Neural progenitor cell (in vitro differentiated cells): ENCODE measurements around the gene OR51F2. TPM values are rescaled to one million over a fixed set of nuclear protein-coding genes. Genes with fewer than 3 reads are reported as not detected.
"Not testable (repeated sequence)": the region's sequence is repeated elsewhere in the genome, so short reads cannot be mapped to it uniquely, and the experiment has no call there.

ENCODE experiments used
- DNase-seq: peaks from one replicate; pipeline ENCODE4 v3.0.0-alpha.2; 2016; ENCODE audit warnings: low spot score
- H2AFZ ChIP-seq: fragments of 200-600 bp; sonication (generic); replicated peaks from 2 replicates; pipeline ENCODE4 v1.6.1; 2016; ENCODE audit warnings: antibody characterized with exemption
- H3F3A ChIP-seq: fragments of 200-600 bp; sonication (generic); 2 replicates; pipeline ENCODE4 v1.6.1; 2016; ENCODE audit warnings: antibody characterized with exemption, low read depth
- H3K27ac ChIP-seq: fragments of 200-600 bp; sonication (generic); 2 replicates; pipeline ENCODE4 v1.5.1; 2016; ENCODE audit warnings: mild to moderate bottlenecking
- H3K27me3 ChIP-seq: fragments of 200-600 bp; sonication (generic); 2 replicates; pipeline ENCODE4 v1.6.1; 2016; ENCODE audit warnings: mild to moderate bottlenecking, moderate library complexity
- H3K36me3 ChIP-seq: fragments of 200-600 bp; sonication (generic); 2 replicates; pipeline ENCODE4 v1.5.1; 2016
- H3K4me1 ChIP-seq: fragments of 200-600 bp; sonication (generic); 2 replicates; pipeline ENCODE4 v1.6.1; 2016; ENCODE audit warnings: mixed run types
- H3K4me2 ChIP-seq: fragments of 200-600 bp; sonication (generic); 2 replicates; pipeline ENCODE4 v1.6.1; 2016
- H3K4me3 ChIP-seq: fragments of 200-600 bp; sonication (generic); 2 replicates; pipeline ENCODE4 v1.5.1; 2016
- H3K79me2 ChIP-seq: fragments of 200-600 bp; sonication (generic); 2 replicates; pipeline ENCODE4 v1.6.1; 2016; ENCODE audit warnings: low read depth
- H3K9ac ChIP-seq: fragments of 200-600 bp; sonication (generic); 2 replicates; pipeline ENCODE4 v1.6.1; 2016
- H3K9me3 ChIP-seq: fragments of 200-600 bp; sonication (generic); 2 replicates; pipeline ENCODE4 v1.5.1; 2016; ENCODE audit warnings: low read depth
- H4K20me1 ChIP-seq: fragments of 200-600 bp; sonication (generic); 2 replicates; pipeline ENCODE4 v1.6.1; 2016; ENCODE audit warnings: low read depth
- H3K27ac Mint-ChIP-seq: 3 replicates; pipeline ENCODE4 v1.8.0; 2021; ENCODE audit warnings: mixed read lengths
- H3K27me3 Mint-ChIP-seq: 2 replicates; pipeline ENCODE4 v1.8.0; 2022; ENCODE audit warnings: low read depth, mild to moderate bottlenecking, inconsistent platforms, moderate library complexity, mixed read lengths; ENCODE audit not compliant: insufficient read depth
- H3K36me3 Mint-ChIP-seq: 3 replicates; pipeline ENCODE4 v1.8.0; 2021; ENCODE audit warnings: mixed read lengths
- H3K4me1 Mint-ChIP-seq: 3 replicates; pipeline ENCODE4 v1.8.0; 2021; ENCODE audit warnings: mixed read lengths
- H3K4me3 Mint-ChIP-seq: 3 replicates; pipeline ENCODE4 v1.8.0; 2021; ENCODE audit warnings: mild to moderate bottlenecking, moderate library complexity, mixed read lengths
- H3K9me3 Mint-ChIP-seq: 3 replicates; pipeline ENCODE4 v1.8.0; 2020; ENCODE audit warnings: mixed read lengths
- EZH2 ChIP-seq: fragments of 200-600 bp; sonication (generic); IDR thresholded peaks from 2 replicates; pipeline ENCODE4 v1.6.1; 2017; ENCODE audit warnings: antibody characterized with exemption, mild to moderate bottlenecking, moderate library complexity
- EZH2phosphoT487 ChIP-seq: fragments of 200-600 bp; sonication (generic); IDR thresholded peaks from 2 replicates; pipeline ENCODE4 v1.6.1; 2017; ENCODE audit warnings: antibody characterized with exemption
- total RNA-seq: library from RNA; depleted of rRNA; stranded (reverse); fragments of >200 nt; gene quantifications from 2 replicates; pipeline ENCODE4 v1.2.3, GENCODE V29; 2015; ENCODE audit warnings: low replicate concordance
- TF ChIP-seq, protein P1 (sequence below): fragments of 200-600 bp; sonication (generic); IDR thresholded peaks from 2 replicates; pipeline ENCODE4 v1.5.1; 2017; ENCODE audit warnings: antibody characterized with exemption, mild to moderate bottlenecking

OR51F2 gene, protein sequence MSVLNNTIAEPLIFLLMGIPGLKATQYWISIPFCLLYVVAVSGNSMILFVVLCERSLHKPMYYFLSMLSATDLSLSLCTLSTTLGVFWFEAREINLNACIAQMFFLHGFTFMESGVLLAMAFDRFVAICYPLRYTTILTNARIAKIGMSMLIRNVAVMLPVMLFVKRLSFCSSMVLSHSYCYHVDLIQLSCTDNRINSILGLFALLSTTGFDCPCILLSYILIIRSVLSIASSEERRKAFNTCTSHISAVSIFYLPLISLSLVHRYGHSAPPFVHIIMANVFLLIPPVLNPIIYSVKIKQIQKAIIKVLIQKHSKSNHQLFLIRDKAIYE
- total RNA-seq = not detected in 2 replicates

DNA sequence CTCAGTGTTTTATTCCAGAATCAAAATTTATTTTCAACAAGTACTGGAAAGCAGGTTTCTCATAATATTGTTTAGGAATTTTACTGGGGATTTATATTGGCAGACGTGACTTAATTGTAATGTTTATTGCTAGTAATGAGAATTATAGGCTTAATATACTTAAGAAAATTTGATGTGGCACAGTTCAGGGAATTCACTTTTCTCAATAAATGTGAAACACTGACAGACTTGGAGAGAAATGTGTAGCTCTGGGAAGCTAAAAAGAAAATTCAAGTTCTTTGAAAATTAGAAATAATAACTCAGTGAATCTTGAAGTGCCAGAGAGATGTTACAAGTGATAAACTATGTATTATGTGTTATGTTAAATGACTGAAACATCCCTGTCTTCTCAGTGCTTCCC is at the start of gene OR51F2:
Gene OR51F2 (plus strand): TSS at position 301 of the 400 bp plus-strand sequence. CDS start 101 bp downstream, outside the sequence.
- H3K9me3 Mint-ChIP-seq = no peaks in the 10 kb centered on the region
- no peaks in the 10 kb centered on the region for H4K20me1 ChIP-seq
- no peak within 1 kb of the TSS for H3K27ac Mint-ChIP-seq
- H3K27ac ChIP-seq = no peak within 1 kb of the TSS
- no peak within 1 kb of the TSS for H2AFZ ChIP-seq
- no peaks in the 10 kb centered on the region for H3F3A ChIP-seq
- H3K27me3 ChIP-seq = no peaks in the 10 kb centered on the region
- no peaks in the 10 kb centered on the region for H3K36me3 ChIP-seq
- no peaks in the 10 kb centered on the region for H3K4me1 ChIP-seq
- DNase-seq = no peak
- H3K9ac ChIP-seq = no peak within 1 kb of the TSS
- no peaks in the 10 kb centered on the region for H3K79me2 ChIP-seq
- H3K36me3 Mint-ChIP-seq = no peaks in the 10 kb centered on the region
- H3K4me3 Mint-ChIP-seq = no peak within 1 kb of the TSS
- no peaks in the 10 kb centered on the region for H3K9me3 ChIP-seq
- TF ChIP-seq EZH2phosphoT487 = no peak
- TF ChIP-seq, protein P1, sequence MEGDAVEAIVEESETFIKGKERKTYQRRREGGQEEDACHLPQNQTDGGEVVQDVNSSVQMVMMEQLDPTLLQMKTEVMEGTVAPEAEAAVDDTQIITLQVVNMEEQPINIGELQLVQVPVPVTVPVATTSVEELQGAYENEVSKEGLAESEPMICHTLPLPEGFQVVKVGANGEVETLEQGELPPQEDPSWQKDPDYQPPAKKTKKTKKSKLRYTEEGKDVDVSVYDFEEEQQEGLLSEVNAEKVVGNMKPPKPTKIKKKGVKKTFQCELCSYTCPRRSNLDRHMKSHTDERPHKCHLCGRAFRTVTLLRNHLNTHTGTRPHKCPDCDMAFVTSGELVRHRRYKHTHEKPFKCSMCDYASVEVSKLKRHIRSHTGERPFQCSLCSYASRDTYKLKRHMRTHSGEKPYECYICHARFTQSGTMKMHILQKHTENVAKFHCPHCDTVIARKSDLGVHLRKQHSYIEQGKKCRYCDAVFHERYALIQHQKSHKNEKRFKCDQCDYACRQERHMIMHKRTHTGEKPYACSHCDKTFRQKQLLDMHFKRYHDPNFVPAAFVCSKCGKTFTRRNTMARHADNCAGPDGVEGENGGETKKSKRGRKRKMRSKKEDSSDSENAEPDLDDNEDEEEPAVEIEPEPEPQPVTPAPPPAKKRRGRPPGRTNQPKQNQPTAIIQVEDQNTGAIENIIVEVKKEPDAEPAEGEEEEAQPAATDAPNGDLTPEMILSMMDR = no peak
- no peak for TF ChIP-seq EZH2
- H3K4me1 Mint-ChIP-seq = no peaks in the 10 kb centered on the region
- H3K27me3 Mint-ChIP-seq = no peaks in the 10 kb centered on the region
- no peak within 1 kb of the TSS for H3K4me3 ChIP-seq
- no peak within 1 kb of the TSS for H3K4me2 ChIP-seq

DNA sequence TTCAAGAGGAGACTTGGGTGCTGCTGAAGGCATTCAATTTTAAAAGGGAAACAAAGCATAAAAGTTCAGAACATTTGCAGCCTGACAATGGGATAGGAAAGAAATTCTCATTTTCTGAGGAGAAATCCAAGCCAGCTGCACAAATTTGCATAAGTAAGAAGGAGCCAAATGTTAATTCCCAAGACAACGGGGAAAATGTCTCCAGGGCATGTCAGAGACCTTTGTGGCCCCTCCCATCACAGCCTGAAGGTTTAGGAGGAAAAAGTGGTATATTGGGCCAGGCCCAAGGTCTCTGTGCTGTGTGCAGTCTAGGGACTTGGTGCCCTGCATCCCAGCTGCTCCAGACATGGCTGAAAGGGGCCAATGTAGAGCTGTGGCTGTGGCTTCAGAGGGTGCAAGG is 38.7 kb upstream of the OR51F2 start:
- TF ChIP-seq EZH2 = no peak
- Histone ChIP-seq H3K9me3 (no peaks in the 10 kb centered on the region), H2AFZ (no peak overlapping the region), H3F3A (no peaks in the 10 kb centered on the region), H3K27ac (no peak overlapping the region), H3K4me2 (no peak overlapping the region), H4K20me1 (no peaks in the 10 kb centered on the region), H3K79me2 (no peaks in the 10 kb centered on the region), H3K36me3 (no peaks in the 10 kb centered on the region), H3K4me3 (no peak overlapping the region), H3K4me1 (no peaks in the 10 kb centered on the region), H3K9ac (no peak overlapping the region), H3K27me3 (no peaks in the 10 kb centered on the region)
- Mint-ChIP-seq H3K4me1 (no peaks in the 10 kb centered on the region), H3K9me3 (peaks cover 12% of the 10 kb centered on the region), H3K4me3 (no peak overlapping the region), H3K27me3 (no peaks in the 10 kb centered on the region), H3K27ac (no peak overlapping the region), H3K36me3 (no peaks in the 10 kb centered on the region)
- DNase-seq = no peak

DNA sequence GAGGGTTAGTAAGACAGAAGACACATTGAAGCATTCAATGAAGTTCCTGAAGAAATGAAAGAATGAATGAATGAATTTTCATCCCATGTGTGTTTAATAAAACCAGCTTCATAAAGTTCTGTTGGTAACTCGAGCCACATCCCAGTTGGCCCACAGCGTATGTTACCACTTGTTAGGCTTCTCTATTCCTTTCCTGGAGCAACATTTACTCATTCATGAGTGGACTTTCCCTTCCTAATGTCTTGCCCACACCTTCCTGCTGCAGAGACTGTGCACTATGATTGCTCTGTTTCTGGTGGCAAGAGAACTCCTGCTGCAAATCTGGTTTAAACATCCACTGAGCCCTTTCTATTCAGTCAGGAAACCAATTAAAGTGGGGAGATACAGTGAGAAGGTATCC is 23.9 kb upstream of the OR51F2 start:
- Mint-ChIP-seq H3K27me3 (no peaks in the 10 kb centered on the region), H3K36me3 (no peaks in the 10 kb centered on the region), H3K4me1 (peaks cover 3% of the 10 kb centered on the region), H3K9me3 (no peaks in the 10 kb centered on the region), H3K4me3 (no peak overlapping the region), H3K27ac (no peak overlapping the region)
- Histone ChIP-seq H3K27me3 (no peaks in the 10 kb centered on the region), H3F3A (no peaks in the 10 kb centered on the region), H4K20me1 (no peaks in the 10 kb centered on the region), H2AFZ (no peak overlapping the region), H3K4me2 (no peak overlapping the region), H3K9ac (no peak overlapping the region), H3K4me1 (no peaks in the 10 kb centered on the region), H3K9me3 (no peaks in the 10 kb centered on the region), H3K27ac (no peak overlapping the region), H3K36me3 (no peaks in the 10 kb centered on the region), H3K79me2 (no peaks in the 10 kb centered on the region), H3K4me3 (no peak overlapping the region)
- DNase-seq = no peak
- TF ChIP-seq, protein P1 = no peak
- no peak for TF ChIP-seq EZH2
- TF ChIP-seq EZH2phosphoT487 = no peak

DNA sequence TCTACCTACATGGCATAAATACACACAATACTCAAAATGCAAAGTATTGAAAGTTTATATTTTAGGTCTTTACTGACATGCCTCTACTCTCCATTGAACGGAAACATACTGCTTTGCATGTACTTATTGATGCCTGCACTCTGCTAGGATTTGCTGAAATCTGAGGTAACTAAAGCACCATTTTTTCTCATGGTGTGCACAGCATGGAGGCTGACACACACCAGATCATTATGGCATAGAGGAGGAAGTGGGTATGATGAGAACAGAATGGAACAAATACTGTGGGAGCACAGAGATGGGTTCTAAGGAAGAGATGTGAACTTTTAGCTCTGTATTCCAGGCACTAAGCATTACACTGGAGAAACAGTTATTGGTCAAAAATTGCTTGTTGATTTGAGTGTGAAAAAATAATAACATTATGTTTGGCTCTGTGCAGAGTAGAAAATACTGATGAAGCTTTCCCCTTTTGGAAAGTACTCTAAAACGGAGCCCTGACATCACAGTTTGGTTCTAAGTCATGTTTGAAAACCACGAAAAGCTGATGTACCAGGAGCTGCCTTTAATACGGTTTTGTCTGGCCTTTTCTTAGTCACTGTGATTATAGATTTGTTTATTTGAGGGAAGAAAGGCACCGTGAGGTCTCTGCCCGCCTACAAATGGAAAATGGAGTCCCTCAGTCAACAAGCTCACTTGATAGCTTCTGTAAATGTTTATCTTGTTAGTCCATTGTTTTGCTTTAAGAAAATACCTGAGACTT is 22.5 kb upstream of the OR51F2 start:
- Mint-ChIP-seq H3K27ac (no peak overlapping the region), H3K4me1 (peaks cover 3% of the 10 kb centered on the region), H3K4me3 (no peak overlapping the region), H3K36me3 (no peaks in the 10 kb centered on the region), H3K27me3 (no peaks in the 10 kb centered on the region), H3K9me3 (no peaks in the 10 kb centered on the region)
- Histone ChIP-seq H3K36me3 (no peaks in the 10 kb centered on the region), H3K9ac (no peak overlapping the region), H3K4me3 (no peak overlapping the region), H3K79me2 (no peaks in the 10 kb centered on the region), H3K9me3 (no peaks in the 10 kb centered on the region), H3K4me1 (no peaks in the 10 kb centered on the region), H2AFZ (no peak overlapping the region), H3K27me3 (no peaks in the 10 kb centered on the region), H4K20me1 (no peaks in the 10 kb centered on the region), H3K4me2 (no peak overlapping the region), H3F3A (no peaks in the 10 kb centered on the region), H3K27ac (no peak overlapping the region)
- TF ChIP-seq, protein P1 = no peak
- no peak for TF ChIP-seq EZH2
- no peak for TF ChIP-seq EZH2phosphoT487
- no peak for DNase-seq

DNA sequence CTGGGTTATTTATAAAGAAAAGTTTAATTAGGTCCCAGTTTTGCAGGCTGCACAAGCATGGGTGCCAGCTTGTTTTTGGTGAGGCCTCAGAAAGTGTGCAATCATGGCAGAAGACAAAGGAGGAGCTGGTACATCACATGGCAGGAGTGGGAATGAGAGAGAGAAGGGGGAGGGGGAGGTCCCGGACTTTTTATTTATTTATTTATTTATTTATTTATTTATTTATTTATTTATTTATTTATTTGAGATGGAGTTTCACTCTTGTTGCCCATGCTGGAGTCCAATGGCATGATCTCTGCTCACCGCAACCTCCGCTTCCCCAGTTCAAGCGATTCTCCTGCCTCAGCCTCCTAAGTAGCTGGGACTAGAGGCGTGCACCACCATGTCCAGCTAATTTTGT is 19.8 kb upstream of the OR51F2 start:
- H3K27me3 ChIP-seq, H3K9me3 Mint-ChIP-seq, H3K27ac Mint-ChIP-seq, H3K4me3 Mint-ChIP-seq, H3K36me3 ChIP-seq, H3K36me3 Mint-ChIP-seq, H3F3A ChIP-seq, H4K20me1 ChIP-seq, H3K9ac ChIP-seq, H3K4me3 ChIP-seq, H3K9me3 ChIP-seq, H3K4me2 ChIP-seq, DNase-seq, H3K27ac ChIP-seq, H2AFZ ChIP-seq, H3K4me1 ChIP-seq, H3K27me3 Mint-ChIP-seq, H3K79me2 ChIP-seq, H3K4me1 Mint-ChIP-seq: not testable (repeated sequence)
